Colonic mucosa (tissue), 4 donors: ENCODE results near the gene TRIM46. TPM values are rescaled to one million over a fixed set of nuclear protein-coding genes. Genes with fewer than 3 reads are reported as not detected.
"Not testable (repeated sequence)": the region's sequence is repeated elsewhere in the genome, so short reads cannot be mapped to it uniquely, and the experiment has no call there.

Experiments
- DNase-seq: peaks from one replicate; pipeline ENCODE4 v3.0.0-alpha.2; 2020
- H3K27ac ChIP-seq: fragments of 200-600 bp; one replicate; pipeline ENCODE4 v1.8.0; 2021
- H3K27me3 ChIP-seq: fragments of 200-600 bp; one replicate; pipeline ENCODE4 v1.8.0; 2021
- H3K36me3 ChIP-seq: fragments of 200-600 bp; one replicate; pipeline ENCODE4 v1.8.0; 2021
- H3K4me1 ChIP-seq: fragments of 200-600 bp; one replicate; pipeline ENCODE4 v1.8.0; 2021; ENCODE audit warnings: mild to moderate bottlenecking
- H3K4me3 ChIP-seq: fragments of 200-600 bp; one replicate; pipeline ENCODE4 v1.8.0; 2021
- H3K9ac ChIP-seq, 2 donors: one replicate each; pipeline ENCODE4 v1.7.0; 2013; ENCODE audit warnings: control low read depth in 2 of 2, low read depth in 2 of 2, low read length in 2 of 2
- H3K9me3 ChIP-seq: fragments of 200-600 bp; one replicate; pipeline ENCODE4 v1.8.0; 2021
- CTCF ChIP-seq: fragments of 200-600 bp; IDR thresholded peaks from one replicate; pipeline ENCODE4 v1.8.0; 2022; ENCODE audit warnings: antibody characterized with exemption, mild to moderate bottlenecking
- intact Hi-C: fragments of 100-400 bp; cut with DNase I; formaldehyde crosslinking; loops from one replicate; pipeline ENCODE4 v1.14.1; 2022
- total RNA-seq, 2 donors: library from RNA; stranded (reverse); fragmentation: NEBNext Ultra II Directional in 1 of 2; extraction: Animal tissue kit (Norgen Biotek cat#: 25700) in 1 of 2; gene quantifications; one replicate each; pipeline ENCODE4 v1.2.1, GENCODE V29; 2021
- donor health status: healthy.
- donor health status: DM: no; HTN: no; CAD: no.
- donor health status: DM: no; HTN: no; CAD: no.

Gene TRIM46
- total RNA-seq, 2 donors from 2014 or later, result 0.10 to 0.19 TPM

GRCh38 chr1:155226910-155227260 lies 53.2 kb downstream of the TRIM46 start:
- H3K36me3 ChIP-seq, result no peaks in the 10 kb centered on the region
- no peaks in the 10 kb centered on the region for H3K9me3 ChIP-seq
- peak overlapping the region; percentile 89 for H3K27ac ChIP-seq
- H3K27me3 ChIP-seq, result no peaks in the 10 kb centered on the region
- H3K4me3 ChIP-seq, result peak overlapping the region; percentile 67
- TF ChIP-seq CTCF, result no peak
- peak overlapping the region; percentile 75 to 89 for H3K9ac ChIP-seq
- intact Hi-C loops, result loop anchor here (2.0 kb wide), 1 partner anchor 18 kb away; the partner anchor contains the start of gene MTX1
- peak; percentile 61 for DNase-seq
- peaks cover 10% of the 10 kb centered on the region for H3K4me1 ChIP-seq

- peak overlapping the region; percentile 67 for H3K4me3 ChIP-seq
- no peak for TF ChIP-seq CTCF
- DNase-seq, result peak; percentile 99
- no peaks in the 10 kb centered on the region for H3K27me3 ChIP-seq
- intact Hi-C loops, result loop anchor here (2.0 kb wide), 1 partner anchor 19 kb away; the partner anchor contains the start of gene MTX1
- H3K36me3 ChIP-seq, result no peaks in the 10 kb centered on the region
- peak overlapping the region; percentile 89 for H3K27ac ChIP-seq
- H3K9ac ChIP-seq, result peak overlapping the region; percentile 75 to 89
- H3K4me1 ChIP-seq, result peaks cover 10% of the 10 kb centered on the region
- H3K9me3 ChIP-seq, result no peaks in the 10 kb centered on the region
These were observed 53.8 kb downstream of the TRIM46 start for GRCh38 chr1:155227261-155228095.

GRCh38 chr1:155228096-155228427 lies 54.4 kb downstream of the TRIM46 start:
- H3K9ac ChIP-seq, result peak overlapping the region; percentile 68 to 72
- peak overlapping the region; percentile 89 for H3K27ac ChIP-seq
- no peak for DNase-seq
- peaks cover 10% of the 10 kb centered on the region for H3K4me1 ChIP-seq
- TF ChIP-seq CTCF, result no peak
- H3K4me3 ChIP-seq, result peak overlapping the region; percentile 67
- no peaks in the 10 kb centered on the region for H3K36me3 ChIP-seq
- no peaks in the 10 kb centered on the region for H3K27me3 ChIP-seq
- intact Hi-C loops, result no loop called here
- no peaks in the 10 kb centered on the region for H3K9me3 ChIP-seq

- H3K4me1 ChIP-seq, intact Hi-C loops, H3K4me3 ChIP-seq, DNase-seq, H3K9ac ChIP-seq, H3K27ac ChIP-seq, H3K36me3 ChIP-seq, H3K9me3 ChIP-seq, H3K27me3 ChIP-seq: not testable (repeated sequence)
These were observed 57.7 kb downstream of the TRIM46 start for GRCh38 chr1:155231302-155231701.

- intact Hi-C loops, H3K9me3 ChIP-seq, H3K27me3 ChIP-seq, H3K9ac ChIP-seq, H3K4me3 ChIP-seq, H3K36me3 ChIP-seq, H3K27ac ChIP-seq, H3K4me1 ChIP-seq, DNase-seq: not testable (repeated sequence)
These were observed 58.6 kb downstream of the TRIM46 start for GRCh38 chr1:155232001-155232978.

GRCh38 chr1:155233502-155233901 lies 59.9 kb downstream of the TRIM46 start:
- H3K27me3 ChIP-seq, DNase-seq, H3K4me3 ChIP-seq, H3K9me3 ChIP-seq, H3K4me1 ChIP-seq, H3K9ac ChIP-seq, H3K36me3 ChIP-seq, intact Hi-C loops, H3K27ac ChIP-seq: not testable (repeated sequence)

Other genes starting within 250 kb of the TRIM46 start
- gene PMVK, start 237.1 kb upstream of the TRIM46 start, total RNA-seq, result 10 to 100 TPM; 32.0 to 46.5 TPM
- 10 to 100 TPM; 22.0 to 51.4 TPM for gene PBXIP1, start 217.8 kb upstream of the TRIM46 start, total RNA-seq
- gene PYGO2, start 212.1 kb upstream of the TRIM46 start, total RNA-seq, result 10 to 100 TPM; 25.8 to 33.8 TPM
- gene SHC1, start 203.1 kb upstream of the TRIM46 start, total RNA-seq, result 100 to 1,000 TPM in 1 of 2 donors, 10 to 100 TPM in 1; 98.3 to 104 TPM
- gene CKS1B, start 199.2 kb upstream of the TRIM46 start, total RNA-seq, result 10 to 100 TPM; 49.5 to 76.5 TPM
- 10 to 100 TPM; 28.2 to 46.1 TPM for gene FLAD1, start 190.5 kb upstream of the TRIM46 start, total RNA-seq
- not detected for gene LENEP, start 180.3 kb upstream of the TRIM46 start, total RNA-seq
- gene ZBTB7B, start 171.0 kb upstream of the TRIM46 start, total RNA-seq, result 100 to 1,000 TPM; 185 to 205 TPM
- gene DCST2, start 140.1 kb upstream of the TRIM46 start, total RNA-seq, result 1 to 10 TPM; 1.7 to 1.9 TPM
- not detected for gene DCST1, start 140.0 kb upstream of the TRIM46 start, total RNA-seq
- 100 to 1,000 TPM; 101 to 228 TPM for gene ADAM15, start 122.5 kb upstream of the TRIM46 start, total RNA-seq
- 10 to 100 TPM; 26.1 to 27.2 TPM for gene EFNA4, start 110.1 kb upstream of the TRIM46 start, total RNA-seq
- 10 to 100 TPM; 12.7 to 21.4 TPM for gene EFNA3, start 95.0 kb upstream of the TRIM46 start, total RNA-seq
- 100 to 1,000 TPM in 1 of 2 donors, 10 to 100 TPM in 1; 61.3 to 125 TPM for gene EFNA1, start 46.0 kb upstream of the TRIM46 start, total RNA-seq
- gene SLC50A1, start 38.0 kb upstream of the TRIM46 start, total RNA-seq, result 100 to 1,000 TPM; 102 to 130 TPM
- gene DPM3, start 33.3 kb upstream of the TRIM46 start, total RNA-seq, result 100 to 1,000 TPM; 149 to 182 TPM
- 100 to 1,000 TPM; 140 to 172 TPM for gene KRTCAP2, start 545 bp upstream of the TRIM46 start, total RNA-seq
- 10 to 100 TPM; 12.2 to 16.0 TPM for gene THBS3, start 34.0 kb downstream of the TRIM46 start, total RNA-seq
- gene MTX1, start 34.8 kb downstream of the TRIM46 start, total RNA-seq, result 10 to 100 TPM; 37.5 to 55.8 TPM
- gene ENTREP3, start 81.6 kb downstream of the TRIM46 start, total RNA-seq, result 10 to 100 TPM; 22.0 to 34.2 TPM
- gene SCAMP3, start 88.5 kb downstream of the TRIM46 start, total RNA-seq, result 10 to 100 TPM; 41.5 to 67.7 TPM
- 10 to 100 TPM; 31.7 to 66.4 TPM for gene CLK2, start 99.7 kb downstream of the TRIM46 start, total RNA-seq
- 10 to 100 TPM; 12.4 to 12.8 TPM for gene HCN3, start 103.6 kb downstream of the TRIM46 start, total RNA-seq
- 1 to 10 TPM; 1.6 to 2.9 TPM for gene PKLR, start 127.6 kb downstream of the TRIM46 start, total RNA-seq
- 100 to 1,000 TPM; 300 to 501 TPM for gene FDPS, start 135.0 kb downstream of the TRIM46 start, total RNA-seq
- 100 to 1,000 TPM in 1 of 2 donors, 10 to 100 TPM in 1; 68.4 to 113 TPM for gene RUSC1, start 147.0 kb downstream of the TRIM46 start, total RNA-seq